BLaER1 treated with 17β-estradiol and CSF1 and Interleukin-3, amounts not matched to agents 10 nM and 100 nM (cell line): ENCODE data around the gene COPA.
"Not testable (repeated sequence)": the region's sequence is repeated elsewhere in the genome, so short reads cannot be mapped to it uniquely, and the experiment has no call there.

Experiments used
- H3K27ac ChIP-seq, 11 experiments: shearing (Covaris generic); formaldehyde crosslinking; 2 replicates each; pipeline ENCODE4 v1.8.1; 2022
- H3K27me3 ChIP-seq, 11 experiments: shearing (Covaris generic); formaldehyde crosslinking; 2 replicates each; pipeline ENCODE4 v1.8.1; 2022
- H3K36me3 ChIP-seq, 11 experiments: shearing (Covaris generic); formaldehyde crosslinking; 2 replicates each; pipeline ENCODE4 v1.8.1; 2022
- H3K4me1 ChIP-seq, 10 experiments: shearing (Covaris generic); formaldehyde crosslinking; 2 replicates each; pipeline ENCODE4 v1.8.1; 2022
- H3K4me2 ChIP-seq, 11 experiments: shearing (Covaris generic); formaldehyde crosslinking; 2 replicates each; pipeline ENCODE4 v1.8.1; 2022
- H3K4me3 ChIP-seq, 10 experiments: shearing (Covaris generic); formaldehyde crosslinking; 2 replicates each; pipeline ENCODE4 v1.8.1; 2022
- H3K9ac ChIP-seq, 11 experiments: shearing (Covaris generic); formaldehyde crosslinking; 2 replicates each; pipeline ENCODE4 v1.8.1; 2022
- H3K9me3 ChIP-seq, 11 experiments: shearing (Covaris generic); formaldehyde crosslinking; replicated peaks in 1 of 11; 2 replicates each; pipeline ENCODE4 v1.8.1; 2022
- H4K20me1 ChIP-seq, 11 experiments: shearing (Covaris generic); formaldehyde crosslinking; 2 replicates each; pipeline ENCODE4 v1.8.1; 2022
- Cebpa-rat ChIP-seq, 11 experiments: shearing (Covaris generic); IDR thresholded peaks; 2 replicates each; pipeline ENCODE4 v1.8.1; 2022

The COPA gene

DNA sequence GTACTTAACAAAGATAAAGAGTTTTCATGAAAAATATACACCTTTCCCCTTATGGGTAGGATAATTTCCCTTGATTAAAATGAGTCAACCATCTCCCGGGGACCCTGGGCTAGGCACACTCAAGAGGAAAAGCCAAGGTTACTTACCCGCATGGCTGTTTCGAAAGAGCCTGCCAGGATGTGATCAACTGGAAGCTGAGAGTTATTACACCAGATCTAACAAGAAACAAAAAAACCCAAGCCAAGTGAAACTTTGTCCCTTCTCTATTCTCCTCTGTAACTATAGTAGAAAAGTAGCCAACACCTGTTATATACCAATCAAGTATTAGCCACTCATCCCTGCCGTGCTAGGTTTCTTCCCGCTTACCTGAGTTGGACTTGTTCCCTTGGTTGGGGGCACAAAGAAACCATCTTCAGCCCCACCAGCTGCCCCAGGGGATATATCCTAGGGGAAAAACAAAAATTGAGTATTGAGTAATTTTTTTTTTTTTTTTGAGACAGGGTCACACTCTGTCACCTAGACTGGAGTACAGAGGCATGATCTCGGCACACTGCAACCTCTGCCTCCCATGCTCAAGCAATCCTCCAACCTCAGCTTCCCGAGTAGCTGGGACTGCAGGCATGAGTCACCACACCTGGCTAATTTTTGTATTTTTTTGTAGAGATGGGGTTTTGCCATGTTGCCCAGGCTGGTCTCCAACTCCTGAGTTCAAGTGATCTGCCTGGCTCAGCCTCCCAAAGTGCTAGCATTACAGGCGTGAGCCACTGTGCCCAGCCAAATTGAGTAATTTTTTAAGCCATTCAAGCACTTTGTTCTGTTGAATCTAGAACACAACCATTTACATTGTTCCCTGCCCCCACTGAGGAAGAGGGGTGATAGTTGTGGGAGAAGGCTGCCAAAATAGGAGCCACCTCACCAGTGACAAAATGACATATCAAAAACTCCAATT lies 49.8 kb downstream of the COPA start:
- H3K27ac ChIP-seq: no peak overlapping the region
- peaks cover 97 to 100% (median 100%) of the 10 kb centered on the region in 11 experiments for H3K36me3 ChIP-seq
- peak overlapping the region in 3 of 11 experiments; percentile 1 to 31 (median 14); a peak in 3 of 22 replicates for H3K9ac ChIP-seq
- peaks cover 0 to 79% (median 15%) of the 10 kb centered on the region in 11 experiments; a peak in 12 of 22 replicates for H4K20me1 ChIP-seq
- H3K4me2 ChIP-seq: no peak overlapping the region
- H3K4me1 ChIP-seq: peaks cover 0 to 10% (median 4%) of the 10 kb centered on the region in 10 experiments; a peak in 6 of 20 replicates
- TF ChIP-seq Cebpa-rat (IDR thresholded peaks at IDR 0.05): no peak
- H3K4me3 ChIP-seq: no peak overlapping the region
- H3K9me3 ChIP-seq: no peaks in the 10 kb centered on the region
- no peaks in the 10 kb centered on the region for H3K27me3 ChIP-seq

DNA sequence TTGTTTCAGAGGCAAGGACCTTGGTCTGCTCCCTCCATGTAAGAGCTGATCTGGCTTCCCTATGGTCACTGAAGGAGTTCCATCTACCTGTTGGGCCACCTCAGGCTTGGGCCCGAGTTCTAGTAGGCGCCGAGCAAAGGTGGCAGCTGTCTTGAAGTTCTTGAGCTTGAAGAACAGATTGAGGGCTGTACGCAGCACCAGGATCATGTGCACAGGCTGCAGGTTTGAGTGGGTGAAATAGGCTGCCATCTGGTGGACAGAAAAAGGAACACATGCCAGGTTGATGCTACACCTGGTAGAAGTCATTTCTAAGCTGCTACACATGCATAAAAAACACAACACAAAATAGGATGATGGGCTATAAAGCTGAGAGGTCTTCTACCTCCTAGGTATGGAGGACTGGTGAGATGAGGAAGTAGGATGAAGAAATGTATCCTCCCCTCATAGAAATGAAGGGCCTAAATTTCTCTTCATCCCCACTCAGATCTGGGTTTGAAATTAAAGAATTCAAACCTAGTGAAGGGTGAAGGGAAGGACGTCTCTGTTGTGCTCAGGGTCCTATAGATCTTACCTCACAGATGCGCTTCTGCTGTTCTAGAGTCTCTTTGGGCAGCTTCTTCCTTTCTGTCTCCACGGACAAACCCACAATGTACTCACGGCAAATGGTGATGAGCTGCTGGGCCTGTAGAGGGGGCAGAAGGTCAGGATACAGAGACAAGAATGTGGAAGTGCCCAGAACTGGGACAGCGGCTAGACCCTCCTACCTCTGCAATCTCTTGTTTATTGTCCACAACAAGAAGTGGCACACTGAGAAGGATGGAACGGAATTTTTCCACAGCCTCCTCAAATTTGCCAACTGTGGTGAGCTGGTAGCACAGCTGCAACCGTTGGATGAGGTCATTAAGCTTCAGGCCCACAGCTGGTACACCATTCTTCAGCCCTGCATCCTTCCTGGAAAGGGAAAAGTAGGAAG lies 51.5 kb downstream of the COPA start:
- Histone ChIP-seq H3K4me1 (peaks cover 0 to 10% (median 4%) of the 10 kb centered on the region in 10 experiments; a peak in 6 of 20 replicates), H3K9me3 (no peaks in the 10 kb centered on the region), H3K4me3 (no peak overlapping the region), H3K4me2 (no peak overlapping the region), H4K20me1 (peaks cover 0 to 64% (median 15%) of the 10 kb centered on the region in 11 experiments; a peak in 12 of 22 replicates), H3K27me3 (no peaks in the 10 kb centered on the region), H3K36me3 (peaks cover 80 to 89% (median 86%) of the 10 kb centered on the region in 11 experiments), H3K27ac (no peak overlapping the region; a peak in 2 of 22 replicates), H3K9ac (no peak overlapping the region)
- no peak for TF ChIP-seq Cebpa-rat (IDR thresholded peaks at IDR 0.05)

DNA sequence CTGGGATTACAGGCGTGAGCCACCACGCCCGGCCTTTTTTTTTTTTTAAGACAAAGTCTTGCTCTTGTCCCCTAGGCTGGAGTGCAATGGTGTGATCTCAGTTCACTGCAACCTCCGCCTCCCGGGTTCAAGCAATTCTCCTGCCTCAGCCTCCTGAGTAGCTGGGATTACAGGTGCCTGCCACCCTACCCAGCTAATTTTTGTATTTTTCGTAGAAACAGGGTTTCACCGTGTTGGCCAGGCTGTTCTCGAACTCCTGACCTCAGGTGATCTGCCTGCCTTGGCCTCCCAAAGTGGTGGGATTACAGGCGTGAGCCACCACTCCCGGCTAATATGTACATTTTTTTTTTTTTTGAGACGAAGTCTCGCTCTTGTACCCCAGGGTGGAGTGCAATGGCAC lies 55.3 kb downstream of the COPA start:
- H4K20me1 ChIP-seq: peaks cover 0 to 31% (median 11%) of the 10 kb centered on the region in 11 experiments; a peak in 12 of 22 replicates
- not testable (repeated sequence) for H3K9me3 ChIP-seq, H3K9ac ChIP-seq, H3K4me3 ChIP-seq, H3K27me3 ChIP-seq, H3K27ac ChIP-seq, H3K4me2 ChIP-seq
- peaks cover 12 to 33% (median 23%) of the 10 kb centered on the region in 10 experiments for H3K4me1 ChIP-seq
- peaks cover 46 to 57% (median 54%) of the 10 kb centered on the region in 11 experiments for H3K36me3 ChIP-seq

DNA sequence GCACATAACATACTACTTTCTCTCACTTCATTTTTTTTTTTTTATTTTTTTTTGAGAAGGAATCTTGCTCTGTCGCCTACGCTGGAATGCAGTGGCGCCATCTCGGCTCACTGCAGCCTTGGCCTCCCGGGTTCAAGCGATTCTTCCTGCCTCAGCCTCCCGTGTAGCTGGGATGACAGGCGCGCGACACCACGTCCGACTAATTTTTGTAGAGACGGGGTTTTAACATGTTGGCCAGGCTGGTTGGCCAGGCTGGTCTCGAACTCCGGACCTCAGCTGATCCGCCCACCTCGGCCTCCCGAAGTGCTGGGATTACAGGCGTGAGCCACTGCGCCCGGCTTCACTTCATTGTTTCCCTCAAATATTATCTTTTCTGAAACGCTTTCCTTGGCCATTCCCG lies 57.5 kb downstream of the COPA start:
- H3K27me3 ChIP-seq: no peaks in the 10 kb centered on the region
- no peaks in the 10 kb centered on the region for H3K9me3 ChIP-seq
- H3K4me1 ChIP-seq: peaks cover 12 to 23% (median 20%) of the 10 kb centered on the region in 10 experiments
- no peak for TF ChIP-seq Cebpa-rat (IDR thresholded peaks at IDR 0.05)
- peaks cover 0 to 9% (median 0%) of the 10 kb centered on the region in 11 experiments; a peak in 3 of 22 replicates for H4K20me1 ChIP-seq
- peak overlapping the region; percentile 51 to 97 (median 89); a peak in 21 of 22 replicates for H3K4me2 ChIP-seq
- peaks cover 46 to 57% (median 54%) of the 10 kb centered on the region in 11 experiments for H3K36me3 ChIP-seq
- H3K27ac ChIP-seq: peak overlapping the region in 7 of 11 experiments; percentile 86 to 94 (median 89); a peak in 8 of 22 replicates
- peak overlapping the region in 9 of 10 experiments; percentile 81 to 96 (median 91); a peak in 17 of 20 replicates for H3K4me3 ChIP-seq
- H3K9ac ChIP-seq: peak overlapping the region in 8 of 11 experiments; percentile 90 to 96 (median 94); a peak in 10 of 22 replicates

DNA sequence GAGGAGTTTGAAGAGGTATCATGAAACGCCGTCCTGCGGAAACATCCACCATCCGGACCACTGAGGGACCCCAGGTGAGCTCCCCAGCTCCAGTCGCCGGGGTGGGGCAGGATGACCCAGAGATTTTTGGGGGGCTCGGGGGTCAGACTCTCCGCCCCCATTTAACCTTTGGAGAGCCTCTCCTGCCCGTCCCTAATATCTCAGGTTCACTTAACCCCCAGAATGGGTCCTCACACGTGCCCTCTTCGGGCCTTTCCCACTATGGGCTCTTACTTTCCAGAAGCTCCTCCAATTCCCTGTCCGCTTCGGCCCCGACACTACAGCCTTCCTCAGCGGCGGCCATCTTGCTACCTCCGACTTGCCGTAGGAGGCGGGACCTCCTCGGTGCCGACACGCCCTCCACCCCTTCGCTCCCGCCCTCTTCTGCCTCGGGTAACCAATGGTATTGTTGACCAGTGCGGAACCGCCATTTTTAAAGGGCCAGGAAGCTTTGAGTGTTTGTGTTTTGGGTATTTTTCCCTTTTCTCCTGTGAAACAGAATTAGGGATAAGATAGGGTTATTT lies 58.2 kb downstream of the COPA start, which contains the start of gene PEX19:
TSS of gene PEX19 (minus strand) at position 352 of the 563 bp plus-strand sequence. CDS start at position 343, 9 bp downstream.
- H3K27me3 ChIP-seq: no peaks in the 10 kb centered on the region
- no peaks in the 10 kb centered on the region for H3K9me3 ChIP-seq
- peak within 1 kb of the TSS; percentile 81 to 96 (median 90) for H3K4me3 ChIP-seq
- TF ChIP-seq Cebpa-rat (IDR thresholded peaks at IDR 0.05): no peak
- peaks cover 12 to 23% (median 20%) of the 10 kb centered on the region in 10 experiments for H3K4me1 ChIP-seq
- H3K9ac ChIP-seq: peak within 1 kb of the TSS; percentile 90 to 97 (median 95)
- H4K20me1 ChIP-seq: peaks cover 0 to 2% (median 0%) of the 10 kb centered on the region in 11 experiments; a peak in 1 of 22 replicates
- peak within 1 kb of the TSS; percentile 82 to 98 (median 92) for H3K4me2 ChIP-seq
- peak within 1 kb of the TSS; percentile 81 to 94 (median 89) for H3K27ac ChIP-seq
- peaks cover 46 to 57% (median 54%) of the 10 kb centered on the region in 11 experiments for H3K36me3 ChIP-seq

DNA sequence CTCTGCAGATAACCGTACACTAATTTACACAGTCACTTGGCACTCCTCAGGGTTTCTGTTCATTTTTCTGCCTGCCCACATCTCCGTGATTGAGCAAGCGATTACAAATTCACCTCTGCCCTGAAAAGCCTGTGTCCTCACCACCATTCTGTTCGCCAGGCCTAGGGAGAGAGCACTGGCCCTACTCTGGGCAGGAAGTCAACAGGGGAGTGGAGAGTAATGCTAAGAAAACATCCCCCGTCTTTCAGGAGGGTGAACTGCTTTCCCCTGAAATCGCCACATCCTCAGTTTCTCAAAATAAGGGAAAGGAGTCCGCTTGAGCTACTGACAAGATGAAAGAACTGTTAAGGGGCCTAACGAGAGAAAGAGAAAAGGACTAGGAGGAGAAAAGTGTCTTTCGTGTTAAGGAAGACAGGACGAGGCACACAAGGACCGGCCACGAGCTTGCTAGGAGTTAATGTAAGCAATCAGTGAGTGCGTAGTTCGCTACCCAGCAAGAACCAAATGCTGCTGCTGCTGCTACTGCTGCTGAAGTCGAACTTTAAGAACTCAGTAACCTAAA lies 58.7 kb downstream of the COPA start:
- peaks cover 46 to 57% (median 54%) of the 10 kb centered on the region in 11 experiments for H3K36me3 ChIP-seq
- peaks cover 12 to 23% (median 20%) of the 10 kb centered on the region in 10 experiments for H3K4me1 ChIP-seq

DNA sequence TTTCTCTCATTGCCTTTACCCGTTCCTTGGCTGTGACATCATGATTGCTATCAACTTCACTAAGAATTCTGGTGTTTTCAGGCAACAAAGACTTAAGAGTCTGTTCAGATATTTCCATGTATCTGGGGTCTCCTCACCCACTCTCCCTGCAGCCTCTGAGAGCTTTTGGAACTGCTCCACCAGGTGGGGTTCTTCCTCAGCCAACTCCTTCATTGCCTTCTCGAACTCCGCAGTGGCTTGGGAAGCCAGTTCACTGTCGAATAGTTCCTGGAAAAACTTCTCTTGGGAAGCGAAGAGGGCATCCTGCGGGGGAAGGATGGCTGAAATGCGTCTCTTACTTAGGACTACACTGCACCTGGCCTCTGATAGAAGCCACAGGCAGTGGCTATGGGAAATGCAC lies 60.2 kb downstream of the COPA start:
- H4K20me1 ChIP-seq: no peaks in the 10 kb centered on the region; a peak in 1 of 22 replicates
- no peak for TF ChIP-seq Cebpa-rat (IDR thresholded peaks at IDR 0.05)
- no peaks in the 10 kb centered on the region for H3K9me3 ChIP-seq
- H3K36me3 ChIP-seq: peaks cover 53 to 57% (median 55%) of the 10 kb centered on the region in 11 experiments
- H3K9ac ChIP-seq: peak overlapping the region in 4 of 11 experiments; percentile 94 to 95 (median 95); a peak in 2 of 22 replicates
- H3K27ac ChIP-seq: peak overlapping the region in 2 of 11 experiments; percentile 90 to 94; a peak in 1 of 22 replicates
- peaks cover 12 to 23% (median 20%) of the 10 kb centered on the region in 10 experiments for H3K4me1 ChIP-seq
- H3K4me2 ChIP-seq: peak overlapping the region in 2 of 11 experiments; percentile 92 to 98; a peak in 3 of 22 replicates
- H3K27me3 ChIP-seq: no peaks in the 10 kb centered on the region
- peak overlapping the region in 1 of 10 experiments; percentile 96; a peak in 1 of 20 replicates for H3K4me3 ChIP-seq

More for the DNA sequence above, 58.7 kb downstream of the COPA start:
- Histone ChIP-seq H4K20me1 (no peaks in the 10 kb centered on the region; a peak in 1 of 22 replicates), H3K4me2 (peak overlapping the region; percentile 82 to 98 (median 92)), H3K27ac (peak overlapping the region; percentile 81 to 94 (median 89)), H3K27me3 (no peaks in the 10 kb centered on the region), H3K9me3 (no peaks in the 10 kb centered on the region), H3K4me3 (peak overlapping the region; percentile 81 to 96 (median 90)), H3K9ac (peak overlapping the region; percentile 90 to 97 (median 95))
- peak in 1 of 11 experiments; percentile 34; a peak in 1 of 22 replicates for TF ChIP-seq Cebpa-rat (IDR thresholded peaks at IDR 0.05)
